GM21825 (cell line): Measurements from ENCODE around the gene KCNC1.

Source experiments
- ATAC-seq: cut with Tn5 transposase; IDR thresholded peaks from one replicate; pipeline ENCODE4 v1.9.1; 2021; ENCODE audit warnings: mild to moderate bottlenecking, moderate library complexity; ENCODE audit not compliant: unreplicated experiment

KCNC1 gene

GRCh38 chr11:17751558-17751957, 17.0 kb downstream of the KCNC1 start:
- no peak for ATAC-seq

GRCh38 chr11:17752144-17752543, 17.6 kb downstream of the KCNC1 start:
- no peak for ATAC-seq

GRCh38 chr11:17753153-17753552, 18.6 kb downstream of the KCNC1 start:
- no peak for ATAC-seq

- no peak for ATAC-seq
These were observed 19.1 kb downstream of the KCNC1 start for GRCh38 chr11:17753641-17754040.

GRCh38 chr11:17755891-17756290, 21.3 kb downstream of the KCNC1 start:
- no peak for ATAC-seq

GRCh38 chr11:17760102-17761029, 25.8 kb downstream of the KCNC1 start:
- ATAC-seq: peak; percentile 60

GRCh38 chr11:17762309-17762974, 27.9 kb downstream of the KCNC1 start:
- ATAC-seq: no peak

GRCh38 chr11:17763244-17763643, 28.7 kb downstream of the KCNC1 start:
- ATAC-seq: no peak

- no peak for ATAC-seq
These were observed 29.1 kb downstream of the KCNC1 start for GRCh38 chr11:17763703-17764102.

GRCh38 chr11:17764446-17765218, 30.1 kb downstream of the KCNC1 start:
- no peak for ATAC-seq

- ATAC-seq: no peak
These were observed 30.9 kb downstream of the KCNC1 start for GRCh38 chr11:17765356-17766072.

- no peak for ATAC-seq
These were observed 31.4 kb downstream of the KCNC1 start for GRCh38 chr11:17766073-17766359.

- ATAC-seq: no peak
These were observed 32.0 kb downstream of the KCNC1 start for GRCh38 chr11:17766590-17766989.

GRCh38 chr11:17767301-17767885, 32.8 kb downstream of the KCNC1 start:
- ATAC-seq: no peak

GRCh38 chr11:17767914-17768313, 33.3 kb downstream of the KCNC1 start:
- ATAC-seq: no peak

GRCh38 chr11:17768547-17768946, 34.0 kb downstream of the KCNC1 start:
- no peak for ATAC-seq

- ATAC-seq: no peak
These were observed 34.6 kb downstream of the KCNC1 start for GRCh38 chr11:17769218-17769617.

GRCh38 chr11:17770048-17770652, 35.6 kb downstream of the KCNC1 start:
- no peak for ATAC-seq

GRCh38 chr11:17770917-17771316, 36.3 kb downstream of the KCNC1 start:
- ATAC-seq: no peak

GRCh38 chr11:17771415-17771814, 36.8 kb downstream of the KCNC1 start:
- no peak for ATAC-seq
